GM23338 (cell line): Measurements from ENCODE around the gene IQGAP2. TPM values are rescaled to one million over a fixed set of nuclear protein-coding genes. Genes with fewer than 3 reads are reported as not detected.

Source experiments
- ATAC-seq: fragments of 200-7000 bp; cut with Tn5 transposase; 3 replicates; pipeline ENCODE4 v1.9.1; 2020
- DNase-seq: peaks from one replicate; pipeline ENCODE4 v3.0.0-alpha.2; 2015; ENCODE audit warnings: low spot score
- H2AFZ ChIP-seq: fragments of 200-600 bp; sonication (generic); 2 replicates; pipeline ENCODE4 v1.8.0; 2016; ENCODE audit warnings: antibody characterized with exemption, mild to moderate bottlenecking, moderate library complexity
- H3F3A ChIP-seq: fragments of 200-600 bp; sonication (generic); replicated peaks from 2 replicates; pipeline ENCODE4 v1.8.0; 2017; ENCODE audit warnings: antibody characterized with exemption, mixed run types, low read depth
- H3K27ac ChIP-seq: fragments of 200-600 bp; sonication (generic); 2 replicates; pipeline ENCODE4 v1.6.1; 2016; ENCODE audit warnings: low read depth
- H3K27me3 ChIP-seq: fragments of 200-600 bp; sonication (generic); 2 replicates; pipeline ENCODE4 v1.8.0; 2016; ENCODE audit warnings: mild to moderate bottlenecking, mixed run types, moderate library complexity; ENCODE audit not compliant: insufficient read depth
- H3K36me3 ChIP-seq: fragments of 200-600 bp; sonication (generic); 2 replicates; pipeline ENCODE4 v1.8.0; 2016; ENCODE audit warnings: mild to moderate bottlenecking; ENCODE audit not compliant: insufficient read depth
- H3K4me1 ChIP-seq: fragments of 200-600 bp; sonication (generic); 2 replicates; pipeline ENCODE4 v1.8.0; 2016; ENCODE audit warnings: mild to moderate bottlenecking, moderate library complexity; ENCODE audit not compliant: insufficient read depth
- H3K4me2 ChIP-seq: fragments of 200-600 bp; sonication (generic); 2 replicates; pipeline ENCODE4 v1.7.1; 2017; ENCODE audit warnings: mixed run types
- H3K4me3 ChIP-seq: fragments of 200-600 bp; sonication (generic); 2 replicates; pipeline ENCODE4 v1.6.1; 2016; ENCODE audit warnings: mixed run types
- H3K79me2 ChIP-seq: fragments of 200-600 bp; sonication (generic); replicated peaks from 2 replicates; pipeline ENCODE4 v1.8.0; 2017; ENCODE audit warnings: mild to moderate bottlenecking; ENCODE audit not compliant: insufficient read depth
- H3K9me2 ChIP-seq: fragments of 200-600 bp; sonication (generic); 2 replicates; pipeline ENCODE4 v1.8.0; 2017; ENCODE audit not compliant: insufficient read depth
- H4K20me1 ChIP-seq: fragments of 200-600 bp; sonication (generic); replicated peaks from 2 replicates; pipeline ENCODE4 v1.8.0; 2017; ENCODE audit warnings: mild to moderate bottlenecking; ENCODE audit not compliant: insufficient read depth
- H3K27ac Mint-ChIP-seq: 2 replicates; pipeline ENCODE4 v1.8.0; 2020; ENCODE audit warnings: inconsistent platforms, mild to moderate bottlenecking, moderate library complexity, mixed read lengths
- H3K27me3 Mint-ChIP-seq: 3 replicates; pipeline ENCODE4 v1.8.0; 2022; ENCODE audit warnings: low read depth, mild to moderate bottlenecking, moderate library complexity, mixed read lengths, inconsistent platforms; ENCODE audit not compliant: insufficient read depth, poor library complexity
- H3K36me3 Mint-ChIP-seq: 3 replicates; pipeline ENCODE4 v1.8.0; 2021; ENCODE audit warnings: low read depth, mild to moderate bottlenecking, inconsistent platforms, moderate library complexity, mixed read lengths
- H3K4me1 Mint-ChIP-seq: 3 replicates; pipeline ENCODE4 v1.8.0; 2020; ENCODE audit warnings: mild to moderate bottlenecking, inconsistent platforms, mixed read lengths
- H3K4me3 Mint-ChIP-seq: 3 replicates; pipeline ENCODE4 v1.8.0; 2021; ENCODE audit warnings: moderate library complexity, mild to moderate bottlenecking, inconsistent platforms, mixed read lengths
- H3K9me3 Mint-ChIP-seq: 3 replicates; pipeline ENCODE4 v1.8.0; 2020; ENCODE audit warnings: moderate library complexity, mild to moderate bottlenecking, inconsistent platforms, mixed read lengths
- CREB1 ChIP-seq: fragments of 250-450 bp; sonication (Bioruptor Pico); IDR thresholded peaks from 2 replicates; pipeline ENCODE4 v1.5.0; 2020; ENCODE audit warnings: low read depth, mild to moderate bottlenecking, moderate library complexity
- CTCF ChIP-seq, 2 experiments: fragments of 200-600 bp in 1 of 2; sonication (generic) in 1 of 2; conservative IDR thresholded peaks; 2 replicates each; pipeline versions ENCODE4 v1.5.1 to v1.6.1; 2016 to 2017; ENCODE audit warnings: antibody characterized with exemption in 2 of 2, low read depth in 2 of 2, mild to moderate bottlenecking in 2 of 2, moderate library complexity in 1 of 2
- EZH2 ChIP-seq: fragments of 200-600 bp; sonication (generic); IDR thresholded peaks from one replicate; pipeline ENCODE4 v1.8.0; 2017; ENCODE audit warnings: antibody characterized with exemption, mild to moderate bottlenecking, low read depth; ENCODE audit not compliant: unreplicated experiment
- EZH2phosphoT487 ChIP-seq: fragments of 200-600 bp; sonication (generic); IDR thresholded peaks from one replicate; pipeline ENCODE4 v1.8.1; 2018; ENCODE audit warnings: antibody characterized with exemption; ENCODE audit not compliant: unreplicated experiment
- JUNB ChIP-seq: IDR thresholded peaks from one replicate; pipeline ENCODE4 v1.6.1; 2016; ENCODE audit warnings: antibody characterized with exemption; ENCODE audit not compliant: unreplicated experiment
- NANOG ChIP-seq: IDR thresholded peaks from 2 replicates; pipeline ENCODE4 v1.6.1; 2016; ENCODE audit warnings: antibody characterized with exemption, borderline replicate concordance
- POLR2AphosphoS5 ChIP-seq: IDR thresholded peaks from 2 replicates; pipeline ENCODE4 v1.6.1; 2016; ENCODE audit warnings: antibody characterized with exemption, low read depth
- STAT1 ChIP-seq: IDR thresholded peaks from one replicate; pipeline ENCODE4 v1.6.1; 2016; ENCODE audit warnings: antibody characterized with exemption; ENCODE audit not compliant: unreplicated experiment
- ZNF114 ChIP-seq: fragments of 250-450 bp; sonication (Bioruptor Pico); IDR thresholded peaks from 2 replicates; pipeline ENCODE4 v1.5.0; 2020; ENCODE audit warnings: mild to moderate bottlenecking, moderate library complexity
- ZNF331 ChIP-seq: fragments of 250-450 bp; sonication (Bioruptor Pico); IDR thresholded peaks from 2 replicates; pipeline ENCODE4 v1.5.0; 2020; ENCODE audit warnings: low read depth, mild to moderate bottlenecking, moderate library complexity
- polyA plus RNA-seq: library from polyadenylated mRNA; unstranded; fragments of >200 nt; fragmentation: Nextera tagmentation; extraction: Ambion mirVana; gene quantifications from 2 replicates; pipeline ENCODE4 v1.2.1, GENCODE V29; 2016
- total RNA-seq: library from RNA; depleted of rRNA; stranded (reverse); fragments of >200 nt; shearing (Covaris generic); gene quantifications from 2 replicates; pipeline ENCODE4 v1.2.3, GENCODE V29; 2014
- TF ChIP-seq, protein P1 (sequence below): fragments of 250-450 bp; sonication (Bioruptor Pico); IDR thresholded peaks from 2 replicates; pipeline ENCODE4 v1.5.0; 2020; ENCODE audit warnings: mild to moderate bottlenecking, moderate library complexity
- TF ChIP-seq, protein P2 (sequence below): IDR thresholded peaks from 2 replicates; pipeline ENCODE4 v1.6.1; 2016; ENCODE audit warnings: antibody characterized with exemption
- TF ChIP-seq, protein P3 (sequence below): IDR thresholded peaks from one replicate; pipeline ENCODE4 v1.6.1; 2018; ENCODE audit warnings: antibody characterized with exemption; ENCODE audit not compliant: unreplicated experiment

IQGAP2 gene
- total and polyA plus RNA-seq, 2 experiments from 2014 or later = 60.0 to 86.5 TPM

- Mint-ChIP-seq H3K4me3 (no peak overlapping the region), H3K9me3 (peaks cover 11% of the 10 kb centered on the region), H3K27me3 (peaks cover 5% of the 10 kb centered on the region), H3K36me3 (peaks cover 14% of the 10 kb centered on the region), H3K27ac (no peak overlapping the region), H3K4me1 (no peaks in the 10 kb centered on the region)
- no peaks in the 10 kb centered on the region for H3K36me3 ChIP-seq
- ATAC-seq (no peak), DNase-seq (no peak)
- H3K27ac ChIP-seq = no peak overlapping the region
- no peaks in the 10 kb centered on the region for H3K4me1 ChIP-seq
- H3K27me3 ChIP-seq = no peaks in the 10 kb centered on the region
- no peak overlapping the region for H2AFZ ChIP-seq
- no peaks in the 10 kb centered on the region for H3K9me2 ChIP-seq
- H3K79me2 ChIP-seq = no peaks in the 10 kb centered on the region
- no peak overlapping the region for H3K4me2 ChIP-seq
- TF ChIP-seq EZH2 (no peak), STAT1 (no peak), NANOG (no peak), POLR2AphosphoS5 (no peak), EZH2phosphoT487 (no peak), ZNF331 (CRISPR knock-in tag) (no peak), CREB1 (CRISPR knock-in tag) (no peak), ZNF114 (CRISPR knock-in tag) (no peak), CTCF (conservative IDR thresholded peaks at IDR 0.05; ENCODE audit: low read depth in 2 of 2) (no peak), JUNB (no peak)
- TF ChIP-seq, protein P1, sequence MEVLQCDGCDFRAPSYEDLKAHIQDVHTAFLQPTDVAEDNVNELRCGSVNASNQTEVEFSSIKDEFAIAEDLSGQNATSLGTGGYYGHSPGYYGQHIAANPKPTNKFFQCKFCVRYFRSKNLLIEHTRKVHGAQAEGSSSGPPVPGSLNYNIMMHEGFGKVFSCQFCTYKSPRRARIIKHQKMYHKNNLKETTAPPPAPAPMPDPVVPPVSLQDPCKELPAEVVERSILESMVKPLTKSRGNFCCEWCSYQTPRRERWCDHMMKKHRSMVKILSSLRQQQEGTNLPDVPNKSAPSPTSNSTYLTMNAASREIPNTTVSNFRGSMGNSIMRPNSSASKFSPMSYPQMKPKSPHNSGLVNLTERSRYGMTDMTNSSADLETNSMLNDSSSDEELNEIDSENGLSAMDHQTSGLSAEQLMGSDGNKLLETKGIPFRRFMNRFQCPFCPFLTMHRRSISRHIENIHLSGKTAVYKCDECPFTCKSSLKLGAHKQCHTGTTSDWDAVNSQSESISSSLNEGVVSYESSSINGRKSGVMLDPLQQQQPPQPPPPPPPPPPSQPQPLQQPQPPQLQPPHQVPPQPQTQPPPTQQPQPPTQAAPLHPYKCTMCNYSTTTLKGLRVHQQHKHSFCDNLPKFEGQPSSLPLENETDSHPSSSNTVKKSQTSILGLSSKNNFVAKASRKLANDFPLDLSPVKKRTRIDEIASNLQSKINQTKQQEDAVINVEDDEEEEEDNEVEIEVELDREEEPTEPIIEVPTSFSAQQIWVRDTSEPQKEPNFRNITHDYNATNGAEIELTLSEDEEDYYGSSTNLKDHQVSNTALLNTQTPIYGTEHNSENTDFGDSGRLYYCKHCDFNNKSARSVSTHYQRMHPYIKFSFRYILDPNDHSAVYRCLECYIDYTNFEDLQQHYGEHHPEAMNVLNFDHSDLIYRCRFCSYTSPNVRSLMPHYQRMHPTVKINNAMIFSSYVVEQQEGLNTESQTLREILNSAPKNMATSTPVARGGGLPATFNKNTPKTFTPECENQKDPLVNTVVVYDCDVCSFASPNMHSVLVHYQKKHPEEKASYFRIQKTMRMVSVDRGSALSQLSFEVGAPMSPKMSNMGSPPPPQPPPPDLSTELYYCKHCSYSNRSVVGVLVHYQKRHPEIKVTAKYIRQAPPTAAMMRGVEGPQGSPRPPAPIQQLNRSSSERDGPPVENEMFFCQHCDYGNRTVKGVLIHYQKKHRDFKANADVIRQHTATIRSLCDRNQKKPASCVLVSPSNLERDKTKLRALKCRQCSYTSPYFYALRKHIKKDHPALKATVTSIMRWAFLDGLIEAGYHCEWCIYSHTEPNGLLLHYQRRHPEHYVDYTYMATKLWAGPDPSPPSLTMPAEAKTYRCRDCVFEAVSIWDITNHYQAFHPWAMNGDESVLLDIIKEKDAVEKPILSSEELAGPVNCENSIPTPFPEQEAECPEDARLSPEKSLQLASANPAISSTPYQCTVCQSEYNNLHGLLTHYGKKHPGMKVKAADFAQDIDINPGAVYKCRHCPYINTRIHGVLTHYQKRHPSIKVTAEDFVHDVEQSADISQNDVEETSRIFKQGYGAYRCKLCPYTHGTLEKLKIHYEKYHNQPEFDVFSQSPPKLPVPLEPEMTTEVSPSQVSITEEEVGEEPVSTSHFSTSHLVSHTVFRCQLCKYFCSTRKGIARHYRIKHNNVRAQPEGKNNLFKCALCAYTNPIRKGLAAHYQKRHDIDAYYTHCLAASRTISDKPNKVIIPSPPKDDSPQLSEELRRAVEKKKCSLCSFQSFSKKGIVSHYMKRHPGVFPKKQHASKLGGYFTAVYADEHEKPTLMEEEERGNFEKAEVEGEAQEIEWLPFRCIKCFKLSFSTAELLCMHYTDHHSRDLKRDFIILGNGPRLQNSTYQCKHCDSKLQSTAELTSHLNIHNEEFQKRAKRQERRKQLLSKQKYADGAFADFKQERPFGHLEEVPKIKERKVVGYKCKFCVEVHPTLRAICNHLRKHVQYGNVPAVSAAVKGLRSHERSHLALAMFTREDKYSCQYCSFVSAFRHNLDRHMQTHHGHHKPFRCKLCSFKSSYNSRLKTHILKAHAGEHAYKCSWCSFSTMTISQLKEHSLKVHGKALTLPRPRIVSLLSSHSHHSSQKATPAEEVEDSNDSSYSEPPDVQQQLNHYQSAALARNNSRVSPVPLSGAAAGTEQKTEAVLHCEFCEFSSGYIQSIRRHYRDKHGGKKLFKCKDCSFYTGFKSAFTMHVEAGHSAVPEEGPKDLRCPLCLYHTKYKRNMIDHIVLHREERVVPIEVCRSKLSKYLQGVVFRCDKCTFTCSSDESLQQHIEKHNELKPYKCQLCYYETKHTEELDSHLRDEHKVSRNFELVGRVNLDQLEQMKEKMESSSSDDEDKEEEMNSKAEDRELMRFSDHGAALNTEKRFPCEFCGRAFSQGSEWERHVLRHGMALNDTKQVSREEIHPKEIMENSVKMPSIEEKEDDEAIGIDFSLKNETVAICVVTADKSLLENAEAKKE (CRISPR knock-in tag) = no peak
- TF ChIP-seq, protein P2, sequence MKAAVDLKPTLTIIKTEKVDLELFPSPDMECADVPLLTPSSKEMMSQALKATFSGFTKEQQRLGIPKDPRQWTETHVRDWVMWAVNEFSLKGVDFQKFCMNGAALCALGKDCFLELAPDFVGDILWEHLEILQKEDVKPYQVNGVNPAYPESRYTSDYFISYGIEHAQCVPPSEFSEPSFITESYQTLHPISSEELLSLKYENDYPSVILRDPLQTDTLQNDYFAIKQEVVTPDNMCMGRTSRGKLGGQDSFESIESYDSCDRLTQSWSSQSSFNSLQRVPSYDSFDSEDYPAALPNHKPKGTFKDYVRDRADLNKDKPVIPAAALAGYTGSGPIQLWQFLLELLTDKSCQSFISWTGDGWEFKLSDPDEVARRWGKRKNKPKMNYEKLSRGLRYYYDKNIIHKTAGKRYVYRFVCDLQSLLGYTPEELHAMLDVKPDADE = no peak
- TF ChIP-seq, protein P3, sequence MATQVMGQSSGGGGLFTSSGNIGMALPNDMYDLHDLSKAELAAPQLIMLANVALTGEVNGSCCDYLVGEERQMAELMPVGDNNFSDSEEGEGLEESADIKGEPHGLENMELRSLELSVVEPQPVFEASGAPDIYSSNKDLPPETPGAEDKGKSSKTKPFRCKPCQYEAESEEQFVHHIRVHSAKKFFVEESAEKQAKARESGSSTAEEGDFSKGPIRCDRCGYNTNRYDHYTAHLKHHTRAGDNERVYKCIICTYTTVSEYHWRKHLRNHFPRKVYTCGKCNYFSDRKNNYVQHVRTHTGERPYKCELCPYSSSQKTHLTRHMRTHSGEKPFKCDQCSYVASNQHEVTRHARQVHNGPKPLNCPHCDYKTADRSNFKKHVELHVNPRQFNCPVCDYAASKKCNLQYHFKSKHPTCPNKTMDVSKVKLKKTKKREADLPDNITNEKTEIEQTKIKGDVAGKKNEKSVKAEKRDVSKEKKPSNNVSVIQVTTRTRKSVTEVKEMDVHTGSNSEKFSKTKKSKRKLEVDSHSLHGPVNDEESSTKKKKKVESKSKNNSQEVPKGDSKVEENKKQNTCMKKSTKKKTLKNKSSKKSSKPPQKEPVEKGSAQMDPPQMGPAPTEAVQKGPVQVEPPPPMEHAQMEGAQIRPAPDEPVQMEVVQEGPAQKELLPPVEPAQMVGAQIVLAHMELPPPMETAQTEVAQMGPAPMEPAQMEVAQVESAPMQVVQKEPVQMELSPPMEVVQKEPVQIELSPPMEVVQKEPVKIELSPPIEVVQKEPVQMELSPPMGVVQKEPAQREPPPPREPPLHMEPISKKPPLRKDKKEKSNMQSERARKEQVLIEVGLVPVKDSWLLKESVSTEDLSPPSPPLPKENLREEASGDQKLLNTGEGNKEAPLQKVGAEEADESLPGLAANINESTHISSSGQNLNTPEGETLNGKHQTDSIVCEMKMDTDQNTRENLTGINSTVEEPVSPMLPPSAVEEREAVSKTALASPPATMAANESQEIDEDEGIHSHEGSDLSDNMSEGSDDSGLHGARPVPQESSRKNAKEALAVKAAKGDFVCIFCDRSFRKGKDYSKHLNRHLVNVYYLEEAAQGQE = no peak
- H3K4me3 ChIP-seq = no peak overlapping the region
- H3F3A ChIP-seq = no peaks in the 10 kb centered on the region
- no peaks in the 10 kb centered on the region for H4K20me1 ChIP-seq
Observed at GRCh38 chr5:76555717-76556116, 152.6 kb downstream of the IQGAP2 start.
